ENCODE data around the gene AJUBA.
A peak's percentile ranks its signal among the peaks of the same experiment; 100 is the strongest.

GRCh38 chr14:22929104-22929960, 53.0 kb downstream of the AJUBA start, which contains the start of gene PRMT5:
- TF ChIP-seq POLR2A (IDR thresholded peaks at IDR 0.05) (peak; percentile 89), POLR2AphosphoS5 (IDR thresholded peaks at IDR 0.05) (peak; percentile 99), CTCF (IDR thresholded peaks at IDR 0.05) (peak in 2 of 4 experiments; percentile 4 to 6)

Measured in prostate gland (tissue), 2 donors.